ENCODE results near the gene MUC4. TPM values are rescaled to one million over a fixed set of nuclear protein-coding genes. Genes with fewer than 3 reads are reported as not detected.

MUC4 gene
- total and polyA plus RNA-seq, 9 of the 15 experiments (the other 6 are each of a cell fraction or from before 2014, with no cell fraction given): under 0.01 to 0.21 (median 0.10) TPM; not detected in 4

DNA sequence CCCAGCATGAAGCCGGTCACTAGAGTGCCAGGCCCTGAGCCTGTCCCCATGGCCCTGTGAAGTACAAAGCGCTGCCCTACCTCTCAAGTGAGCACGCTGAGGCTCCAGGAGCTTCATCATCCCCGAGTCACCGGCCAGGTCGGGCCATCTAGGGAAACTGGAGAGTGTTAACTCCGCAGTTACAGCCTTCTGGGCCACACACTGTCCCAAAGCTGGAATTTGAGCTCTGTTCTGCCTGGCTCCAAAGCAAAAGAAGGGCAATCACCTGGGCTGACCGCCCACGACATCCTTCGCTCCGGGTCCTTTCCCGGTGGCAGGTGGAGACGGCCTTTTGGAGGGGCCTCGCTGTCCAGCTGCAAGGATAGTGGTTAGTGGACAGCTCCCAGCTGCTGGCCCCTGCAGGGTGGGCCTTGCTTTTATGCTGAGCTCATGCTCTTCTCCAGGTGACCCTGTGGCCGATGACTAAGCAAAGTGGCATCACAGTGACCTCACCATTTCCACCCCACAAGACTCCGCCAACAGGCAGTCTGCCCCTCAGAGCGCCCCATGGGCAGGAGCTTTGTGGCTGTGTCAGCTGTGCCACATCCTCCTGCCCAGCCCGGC lies 3.5 kb upstream of the MUC4 start (continued):
- TF ChIP-seq CREM (IDR thresholded peaks at IDR 0.05; ENCODE audit: low read depth) (peak; percentile 37; the same call in 1 of the 2 replicates), PRMT5 (CRISPR knock-in tag; IDR thresholded peaks at IDR 0.05) (no peak), MYNN (IDR thresholded peaks at IDR 0.05) (0 out of 2 replicates have a peak, but pooled peaks have one; percentile 29), MYNN (CRISPR knock-in tag; IDR thresholded peaks at IDR 0.05) (no peak), RBM22 (IDR thresholded peaks at IDR 0.05; ENCODE audit: low read depth, low read length, poor library complexity, severe bottlenecking) (no peak), NCOA1 (IDR thresholded peaks at IDR 0.05; ENCODE audit: low read depth) (peak; percentile 52; the same call in 1 of the 2 replicates), NFYB (IDR thresholded peaks at IDR 0.05; ENCODE audit: extremely low read depth, insufficient read length) (no peak), EHMT2 (IDR thresholded peaks at IDR 0.05) (peak; percentile 69; the same call in 1 of the 2 replicates), ZEB2 (IDR thresholded peaks at IDR 0.05) (peak; percentile 74), MAFG (tag; conservative IDR thresholded peaks at IDR 0.05) (peak; percentile 69), RFX1 (IDR thresholded peaks at IDR 0.05) (no peak), CBX8 (IDR thresholded peaks at IDR 0.05; ENCODE audit: borderline replicate concordance, extremely low read depth, low read depth, low read length, poor library complexity, severe bottlenecking) (no peak), POLR2AphosphoS2 (IDR thresholded peaks at IDR 0.05; ENCODE audit: low read length) (no peak), CTBP1 (IDR thresholded peaks at IDR 0.05; ENCODE audit: borderline replicate concordance) (peak; percentile 76; the same call in 1 of the 2 replicates), ESRRA (IDR thresholded peaks at IDR 0.05; ENCODE audit: borderline replicate concordance, low read depth) (0 out of 2 replicates have a peak, but pooled peaks have one; percentile 20), NFIC (IDR thresholded peaks at IDR 0.05) (no peak), RBM14 (IDR thresholded peaks at IDR 0.05; ENCODE audit: borderline replicate concordance, insufficient read depth, low read depth, low read length) (no peak), ZFX (CRISPR knock-in tag; IDR thresholded peaks at IDR 0.05) (peak; percentile 35; the same call in 1 of the 2 replicates)
- TF ChIP-seq, protein P1, sequence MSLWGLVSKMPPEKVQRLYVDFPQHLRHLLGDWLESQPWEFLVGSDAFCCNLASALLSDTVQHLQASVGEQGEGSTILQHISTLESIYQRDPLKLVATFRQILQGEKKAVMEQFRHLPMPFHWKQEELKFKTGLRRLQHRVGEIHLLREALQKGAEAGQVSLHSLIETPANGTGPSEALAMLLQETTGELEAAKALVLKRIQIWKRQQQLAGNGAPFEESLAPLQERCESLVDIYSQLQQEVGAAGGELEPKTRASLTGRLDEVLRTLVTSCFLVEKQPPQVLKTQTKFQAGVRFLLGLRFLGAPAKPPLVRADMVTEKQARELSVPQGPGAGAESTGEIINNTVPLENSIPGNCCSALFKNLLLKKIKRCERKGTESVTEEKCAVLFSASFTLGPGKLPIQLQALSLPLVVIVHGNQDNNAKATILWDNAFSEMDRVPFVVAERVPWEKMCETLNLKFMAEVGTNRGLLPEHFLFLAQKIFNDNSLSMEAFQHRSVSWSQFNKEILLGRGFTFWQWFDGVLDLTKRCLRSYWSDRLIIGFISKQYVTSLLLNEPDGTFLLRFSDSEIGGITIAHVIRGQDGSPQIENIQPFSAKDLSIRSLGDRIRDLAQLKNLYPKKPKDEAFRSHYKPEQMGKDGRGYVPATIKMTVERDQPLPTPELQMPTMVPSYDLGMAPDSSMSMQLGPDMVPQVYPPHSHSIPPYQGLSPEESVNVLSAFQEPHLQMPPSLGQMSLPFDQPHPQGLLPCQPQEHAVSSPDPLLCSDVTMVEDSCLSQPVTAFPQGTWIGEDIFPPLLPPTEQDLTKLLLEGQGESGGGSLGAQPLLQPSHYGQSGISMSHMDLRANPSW (CRISPR knock-in tag; IDR thresholded peaks at IDR 0.05): no peak
- TF ChIP-seq, protein P2, sequence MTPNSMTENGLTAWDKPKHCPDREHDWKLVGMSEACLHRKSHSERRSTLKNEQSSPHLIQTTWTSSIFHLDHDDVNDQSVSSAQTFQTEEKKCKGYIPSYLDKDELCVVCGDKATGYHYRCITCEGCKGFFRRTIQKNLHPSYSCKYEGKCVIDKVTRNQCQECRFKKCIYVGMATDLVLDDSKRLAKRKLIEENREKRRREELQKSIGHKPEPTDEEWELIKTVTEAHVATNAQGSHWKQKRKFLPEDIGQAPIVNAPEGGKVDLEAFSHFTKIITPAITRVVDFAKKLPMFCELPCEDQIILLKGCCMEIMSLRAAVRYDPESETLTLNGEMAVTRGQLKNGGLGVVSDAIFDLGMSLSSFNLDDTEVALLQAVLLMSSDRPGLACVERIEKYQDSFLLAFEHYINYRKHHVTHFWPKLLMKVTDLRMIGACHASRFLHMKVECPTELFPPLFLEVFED (CRISPR knock-in tag; conservative IDR thresholded peaks at IDR 0.05): no peak
- TF ChIP-seq, protein P3, sequence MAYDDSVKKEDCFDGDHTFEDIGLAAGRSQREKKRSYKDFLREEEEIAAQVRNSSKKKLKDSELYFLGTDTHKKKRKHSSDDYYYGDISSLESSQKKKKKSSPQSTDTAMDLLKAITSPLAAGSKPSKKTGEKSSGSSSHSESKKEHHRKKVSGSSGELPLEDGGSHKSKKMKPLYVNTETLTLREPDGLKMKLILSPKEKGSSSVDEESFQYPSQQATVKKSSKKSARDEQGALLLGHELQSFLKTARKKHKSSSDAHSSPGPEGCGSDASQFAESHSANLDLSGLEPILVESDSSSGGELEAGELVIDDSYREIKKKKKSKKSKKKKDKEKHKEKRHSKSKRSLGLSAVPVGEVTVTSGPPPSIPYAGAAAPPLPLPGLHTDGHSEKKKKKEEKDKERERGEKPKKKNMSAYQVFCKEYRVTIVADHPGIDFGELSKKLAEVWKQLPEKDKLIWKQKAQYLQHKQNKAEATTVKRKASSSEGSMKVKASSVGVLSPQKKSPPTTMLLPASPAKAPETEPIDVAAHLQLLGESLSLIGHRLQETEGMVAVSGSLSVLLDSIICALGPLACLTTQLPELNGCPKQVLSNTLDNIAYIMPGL (CRISPR knock-in tag; IDR thresholded peaks at IDR 0.05): no peak

All from K562 (cell line).